Astrocyte (in vitro differentiated cells and primary cell): ENCODE measurements around the gene LOXL4.

ENCODE experiments used
- CTCF ChIP-seq: IDR thresholded peaks from 2 replicates; pipeline ENCODE4 v1.5.1; 2011; ENCODE audit warnings: low read depth, mild to moderate bottlenecking, inconsistent platforms, low read length, moderate library complexity; ENCODE audit not compliant: insufficient read depth
- EZH2 ChIP-seq: IDR thresholded peaks from 2 replicates; pipeline ENCODE4 v1.6.1; 2012; ENCODE audit warnings: mild to moderate bottlenecking, low read length, inconsistent platforms; ENCODE audit not compliant: insufficient read depth

- TF ChIP-seq EZH2: no peak
- TF ChIP-seq CTCF: no peak
These were observed 7.6 kb downstream of the LOXL4 start for GRCh38 chr10:98260350-98260749.
